Stomach (tissue), 9 donors: Measurements from ENCODE around the gene POLA2. TPM values are rescaled to one million over a fixed set of nuclear protein-coding genes. Genes with fewer than 3 reads are reported as not detected.
"Not testable (repeated sequence)": the region's sequence is repeated elsewhere in the genome, so short reads cannot be mapped to it uniquely, and the experiment has no call there.

Source experiments
- DNase-seq, 2 donors: peaks; one replicate each; pipeline versions ENCODE4 v3.0.0 to v3.0.0-alpha.2; 2013 to 2019
- H3K27ac ChIP-seq, 5 donors: fragments of 200-600 bp in 4 of 5; sonication (generic) in 4 of 5; one replicate each; pipeline ENCODE4 v1.5.1; 2013 to 2019; ENCODE audit warnings: mild to moderate bottlenecking in 1 of 5, moderate library complexity in 1 of 5
- H3K27me3 ChIP-seq, 3 donors: fragments of 200-600 bp; sonication (generic); one replicate each; pipeline ENCODE4 v1.5.1; 2017 to 2019; ENCODE audit warnings: mixed run types in 1 of 3
- H3K36me3 ChIP-seq, 4 donors: fragments of 200-600 bp; sonication (generic); 1 replicate in 3 of 4; 2 replicates in 1 of 4; pipeline ENCODE4 v1.5.1; 2016 to 2019
- H3K4me1 ChIP-seq, 4 donors: fragments of 200-600 bp; sonication (generic); one replicate each; pipeline ENCODE4 v1.5.1; 2016 to 2019
- H3K4me3 ChIP-seq, 4 donors: fragments of 200-600 bp; sonication (generic) in 3 of 4; one replicate each; pipeline ENCODE4 v1.5.1; 2016 to 2019; ENCODE audit warnings: mild to moderate bottlenecking in 1 of 4
- H3K9me3 ChIP-seq, 4 donors: fragments of 200-600 bp; sonication (generic); one replicate each; pipeline ENCODE4 v1.5.1; 2016 to 2019
- CTCF ChIP-seq, 7 experiments: fragments of 450-650 bp in 4 of 7; fragments of 200-600 bp in 3 of 7; sonication (generic) in 3 of 7; IDR thresholded peaks; one replicate each; pipeline ENCODE4 v1.5.1; 2016 to 2019; ENCODE audit warnings: antibody characterized with exemption in 7 of 7, control low read depth in 2 of 7, mild to moderate bottlenecking in 1 of 7
- EP300 ChIP-seq: sonication (generic); formaldehyde crosslinking; IDR thresholded peaks from one replicate; pipeline ENCODE4 v1.6.1; 2017; ENCODE audit warnings: antibody characterized with exemption
- POLR2A ChIP-seq, 4 donors: fragments of 450-650 bp; IDR thresholded peaks; one replicate each; pipeline ENCODE4 v1.6.1; 2016; ENCODE audit warnings: antibody characterized with exemption in 4 of 4, control low read depth in 2 of 4, mild to moderate bottlenecking in 1 of 4, moderate library complexity in 1 of 4
- POLR2AphosphoS5 ChIP-seq, 3 donors: sonication (generic); formaldehyde crosslinking; IDR thresholded peaks; one replicate each; pipeline ENCODE4 v1.6.1; 2016; ENCODE audit warnings: antibody characterized with exemption in 3 of 3
- WGBS, 5 donors: extraction: QIAGEN DNeasy Blood & Tissue Kit in 3 of 5; methylation state at CpG; one replicate each; pipeline versions ENCODE4 v1.1.5 to v1.1.7; 2013 to 2018; 5-methylcytosine and 5-hydroxymethylcytosine counted together
- intact Hi-C: fragments of 100-400 bp; cut with DNase I; formaldehyde crosslinking; loops from one replicate; pipeline ENCODE4 v1.15.1; 2023; ENCODE audit warnings: low total_unique reads
- polyA plus RNA-seq, 3 donors: library from polyadenylated mRNA; stranded (reverse); fragments of 200-250 nt; gene quantifications; one replicate each; pipeline ENCODE4 v1.2.3, GENCODE V29; 2013
- total RNA-seq, 5 donors: library from RNA; depleted of rRNA; stranded (reverse); fragments of >200 nt; gene quantifications; one replicate each; pipeline versions ENCODE4 v1.1.0 to v1.2.3, GENCODE V29; 2014 to 2016
- donor health status: healthy with polysubstance abuse.
- donor health status: Bipolar disorder and iron deficiency.
- donor health status: healthy.

Gene POLA2
- total and polyA plus RNA-seq, 8 donors: 1.7 to 17.0 (median 9.4) TPM

- peaks cover 8 to 29% (median 19%) of the 10 kb centered on the region in 4 donors for H3K4me1 ChIP-seq
- H3K27ac ChIP-seq: no peak overlapping the region
- no peak overlapping the region for H3K4me3 ChIP-seq
- DNase-seq: no peak
- intact Hi-C loops: no loop called here
- no peak for TF ChIP-seq CTCF (IDR thresholded peaks at IDR 0.05)
- TF ChIP-seq POLR2A (IDR thresholded peaks at IDR 0.05): no peak
- TF ChIP-seq POLR2AphosphoS5 (IDR thresholded peaks at IDR 0.05): no peak
- TF ChIP-seq EP300: no peak
- H3K9me3 ChIP-seq: no peaks in the 10 kb centered on the region
- no peaks in the 10 kb centered on the region for H3K27me3 ChIP-seq
- WGBS, 5 donors: 73 to 80% (median 77%) methylated on average over 7 of the region's 7 CpGs
- no peaks in the 10 kb centered on the region for H3K36me3 ChIP-seq
These were observed 68.8 kb downstream of the POLA2 start for GRCh38 chr11:65330544-65330943.

GRCh38 chr11:65332591-65332990, 70.8 kb downstream of the POLA2 start:
- Histone ChIP-seq H3K4me1 (peaks cover 8 to 44% (median 28%) of the 10 kb centered on the region in 4 donors), H3K36me3 (peaks cover 0 to 10% (median 4%) of the 10 kb centered on the region in 4 donors)
- H3K27ac ChIP-seq, DNase-seq, intact Hi-C loops, H3K9me3 ChIP-seq, H3K27me3 ChIP-seq, H3K4me3 ChIP-seq: not testable (repeated sequence)
- WGBS, 5 donors: 87 to 93% (median 91%) methylated on average over 6 to 9 of the region's 9 CpGs

GRCh38 chr11:65334696-65335295, 73.0 kb downstream of the POLA2 start:
- intact Hi-C loops: no loop called here
- H3K4me3 ChIP-seq: peak overlapping the region; percentile 65 to 98 (median 82)
- H3K36me3 ChIP-seq: peaks cover 0 to 19% (median 15%) of the 10 kb centered on the region in 4 donors
- TF ChIP-seq EP300: no peak
- no peak for TF ChIP-seq CTCF (IDR thresholded peaks at IDR 0.05)
- TF ChIP-seq POLR2AphosphoS5 (IDR thresholded peaks at IDR 0.05): no peak
- no peak for TF ChIP-seq POLR2A (IDR thresholded peaks at IDR 0.05)
- no peaks in the 10 kb centered on the region for H3K9me3 ChIP-seq
- H3K4me1 ChIP-seq: peaks cover 13 to 60% (median 36%) of the 10 kb centered on the region in 4 donors
- no peaks in the 10 kb centered on the region for H3K27me3 ChIP-seq
- no peak for DNase-seq
- peak overlapping the region in 3 of 5 donors; percentile 87 to 90 (median 88) for H3K27ac ChIP-seq
- WGBS, 5 donors: 15 to 26% (median 18%) methylated on average over 5 of the region's 5 CpGs

GRCh38 chr11:65338676-65339075, 76.9 kb downstream of the POLA2 start:
- peaks cover 13 to 55% (median 33%) of the 10 kb centered on the region in 4 donors for H3K4me1 ChIP-seq
- no peak overlapping the region for H3K4me3 ChIP-seq
- no peaks in the 10 kb centered on the region for H3K9me3 ChIP-seq
- TF ChIP-seq POLR2A (IDR thresholded peaks at IDR 0.05) (no peak), POLR2AphosphoS5 (IDR thresholded peaks at IDR 0.05) (no peak), EP300 (no peak), CTCF (IDR thresholded peaks at IDR 0.05) (no peak)
- peaks cover 36 to 57% (median 54%) of the 10 kb centered on the region in 4 donors for H3K36me3 ChIP-seq
- 74 to 90% (median 86%) methylated on average over 7 of the region's 7 CpGs for WGBS, 5 donors
- intact Hi-C loops: no loop called here
- no peak for DNase-seq
- no peaks in the 10 kb centered on the region for H3K27me3 ChIP-seq
- no peak overlapping the region for H3K27ac ChIP-seq

- H3K9me3 ChIP-seq: no peaks in the 10 kb centered on the region
- 89 to 95% (median 94%) methylated on average over 11 of the region's 11 CpGs for WGBS, 5 donors
These were observed 78.5 kb downstream of the POLA2 start for GRCh38 chr11:65340226-65340625.

More at GRCh38 chr11:65340226-65340625, 78.5 kb downstream of the POLA2 start:
- no peak overlapping the region for H3K4me3 ChIP-seq
- H3K27me3 ChIP-seq: no peaks in the 10 kb centered on the region
- peaks cover 3 to 45% (median 23%) of the 10 kb centered on the region in 4 donors for H3K4me1 ChIP-seq
- intact Hi-C loops: no loop called here
- no peak overlapping the region for H3K27ac ChIP-seq
- DNase-seq: no peak
- TF ChIP-seq POLR2A (IDR thresholded peaks at IDR 0.05) (no peak), CTCF (IDR thresholded peaks at IDR 0.05) (no peak), POLR2AphosphoS5 (IDR thresholded peaks at IDR 0.05) (no peak), EP300 (no peak)
- peaks cover 52 to 73% (median 69%) of the 10 kb centered on the region in 4 donors for H3K36me3 ChIP-seq
